Amniotic stem cell (primary cell): ENCODE results near the gene FFAR2.
A peak's percentile ranks its signal among the peaks of the same experiment; 100 is the strongest.

Source experiments
- DNase-seq: peaks from one replicate; lab custom pipeline; 2025; lab: John Stamatoyannopoulos, UW

FFAR2 gene

GRCh38 chr19:35486268-35486708 is 38.2 kb downstream of the FFAR2 start:
- no peak for DNase-seq

- DNase-seq, result no peak
Measured at GRCh38 chr19:35487656-35488182, 39.7 kb downstream of the FFAR2 start.

GRCh38 chr19:35488677-35489076 is 40.6 kb downstream of the FFAR2 start:
- no peak for DNase-seq

GRCh38 chr19:35490364-35490763 is 42.3 kb downstream of the FFAR2 start, which contains the start of gene KRTDAP:
TSS of gene KRTDAP (minus strand) at chr19:35490464. CDS start at chr19:35490442, 22 bp downstream.
- DNase-seq, result no peak

GRCh38 chr19:35491836-35492360 is 43.8 kb downstream of the FFAR2 start:
- DNase-seq, result no peak

GRCh38 chr19:35493971-35494370 is 45.9 kb downstream of the FFAR2 start:
- no peak for DNase-seq

GRCh38 chr19:35495107-35496064 is 47.3 kb downstream of the FFAR2 start:
- peak; percentile 19 for DNase-seq

GRCh38 chr19:35497406-35497805 is 49.3 kb downstream of the FFAR2 start:
- DNase-seq, result no peak

GRCh38 chr19:35498220-35498619 is 50.2 kb downstream of the FFAR2 start:
- no peak for DNase-seq

GRCh38 chr19:35498984-35499527 is 51.0 kb downstream of the FFAR2 start:
- no peak for DNase-seq

- DNase-seq, result no peak
Measured at GRCh38 chr19:35500611-35501010, 52.6 kb downstream of the FFAR2 start.
